C4-2B (cell line): ENCODE measurements around the gene FLT1.

Experiments used
- ZFX ChIP-seq: fragments of 450-650 bp; IDR thresholded peaks from 2 replicates; pipeline ENCODE4 v1.6.1; 2017
- TF ChIP-seq, protein P1 (sequence below): fragments of 450-650 bp; conservative IDR thresholded peaks from 2 replicates; pipeline ENCODE4 v1.5.1; 2017; ENCODE audit warnings: mild to moderate bottlenecking

DNA sequence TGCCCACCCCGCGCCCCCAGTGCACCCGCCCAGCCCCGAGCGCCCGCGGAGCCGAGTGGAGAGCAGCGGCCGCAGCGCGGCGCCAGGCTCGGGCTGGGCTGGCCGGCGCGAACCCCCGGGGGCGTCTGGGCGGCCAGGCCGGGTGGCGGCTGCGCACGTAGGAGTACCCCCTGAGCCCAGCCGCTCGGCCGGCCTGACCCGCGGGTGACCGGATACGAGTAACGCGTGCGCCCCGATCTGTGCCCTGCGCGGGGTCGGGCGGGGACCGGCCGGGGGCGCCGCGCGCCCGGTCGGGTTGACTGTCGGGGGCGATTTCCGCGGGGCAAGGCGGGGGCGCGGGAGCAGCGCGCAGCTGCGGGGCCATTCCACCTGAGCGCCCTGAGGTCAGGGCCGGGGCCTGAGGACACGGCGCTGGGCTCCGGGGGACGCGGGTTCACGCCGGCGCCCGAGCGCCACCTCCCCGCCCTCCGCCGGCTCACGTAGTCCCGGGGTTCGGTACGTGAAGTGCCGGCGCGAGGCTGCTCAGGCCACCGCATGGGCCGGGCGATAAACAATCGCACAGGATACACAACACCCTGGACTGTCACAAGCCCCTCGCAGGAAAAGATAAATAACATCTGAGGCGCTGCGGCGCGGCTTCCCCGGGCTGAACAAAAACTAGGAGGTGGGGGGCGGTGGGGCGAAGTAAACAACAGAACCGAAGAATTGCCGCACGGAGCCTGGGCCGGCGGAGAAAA lies 37.6 kb upstream of the FLT1 start:
- TF ChIP-seq, protein P1, sequence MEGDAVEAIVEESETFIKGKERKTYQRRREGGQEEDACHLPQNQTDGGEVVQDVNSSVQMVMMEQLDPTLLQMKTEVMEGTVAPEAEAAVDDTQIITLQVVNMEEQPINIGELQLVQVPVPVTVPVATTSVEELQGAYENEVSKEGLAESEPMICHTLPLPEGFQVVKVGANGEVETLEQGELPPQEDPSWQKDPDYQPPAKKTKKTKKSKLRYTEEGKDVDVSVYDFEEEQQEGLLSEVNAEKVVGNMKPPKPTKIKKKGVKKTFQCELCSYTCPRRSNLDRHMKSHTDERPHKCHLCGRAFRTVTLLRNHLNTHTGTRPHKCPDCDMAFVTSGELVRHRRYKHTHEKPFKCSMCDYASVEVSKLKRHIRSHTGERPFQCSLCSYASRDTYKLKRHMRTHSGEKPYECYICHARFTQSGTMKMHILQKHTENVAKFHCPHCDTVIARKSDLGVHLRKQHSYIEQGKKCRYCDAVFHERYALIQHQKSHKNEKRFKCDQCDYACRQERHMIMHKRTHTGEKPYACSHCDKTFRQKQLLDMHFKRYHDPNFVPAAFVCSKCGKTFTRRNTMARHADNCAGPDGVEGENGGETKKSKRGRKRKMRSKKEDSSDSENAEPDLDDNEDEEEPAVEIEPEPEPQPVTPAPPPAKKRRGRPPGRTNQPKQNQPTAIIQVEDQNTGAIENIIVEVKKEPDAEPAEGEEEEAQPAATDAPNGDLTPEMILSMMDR = no peak
- no peak for TF ChIP-seq ZFX
